Body of pancreas (tissue), 4 donors: ENCODE measurements around the gene ASRGL1. TPM values are rescaled to one million over a fixed set of nuclear protein-coding genes. Genes with fewer than 3 reads are reported as not detected.

Experiments
- ATAC-seq: fragments of 150-250 bp; one replicate; pipeline ENCODE4 v1.9.1; 2016
- DNase-seq, 4 donors: peaks; one replicate each; pipeline ENCODE4 v3.0.0-alpha.2; 2019
- H3K27ac ChIP-seq, 4 donors: fragments of 200-600 bp; sonication (generic); 1 replicate in 3 of 4; 2 replicates in 1 of 4; pipeline versions ENCODE4 v1.5.1 to v1.6.1; 2016 to 2019; ENCODE audit warnings: mild to moderate bottlenecking in 1 of 4, mixed read lengths in 1 of 4, moderate library complexity in 1 of 4
- H3K27me3 ChIP-seq, 2 donors: fragments of 200-600 bp; sonication (generic); one replicate each; pipeline ENCODE4 v1.6.0; 2016; ENCODE audit warnings: mild to moderate bottlenecking in 1 of 2
- H3K36me3 ChIP-seq, 2 donors: fragments of 200-600 bp; sonication (generic); replicated peaks in 1 of 2; 2 replicates each; pipeline ENCODE4 v1.5.1; 2016; ENCODE audit warnings: low read depth in 2 of 2; ENCODE audit not compliant: insufficient read depth in 1 of 2
- H3K4me1 ChIP-seq: fragments of 200-600 bp; sonication (generic); one replicate; pipeline ENCODE4 v1.6.0; 2016
- H3K4me3 ChIP-seq, 2 donors: fragments of 200-600 bp; sonication (generic); 1 replicate in 1 of 2; 2 replicates in 1 of 2; pipeline ENCODE4 v1.5.1; 2016 to 2019
- H3K9me3 ChIP-seq, 3 donors: fragments of 200-600 bp; sonication (generic); 1 replicate in 2 of 3; 2 replicates in 1 of 3; pipeline ENCODE4 v1.5.1; 2016
- POLR2A ChIP-seq, 3 donors: fragments of 450-650 bp; IDR thresholded peaks; one replicate each; pipeline ENCODE4 v1.6.1; 2016; ENCODE audit warnings: antibody characterized with exemption in 3 of 3, mild to moderate bottlenecking in 2 of 3
- WGBS, 2 donors: methylation state at CpG; one replicate each; pipeline ENCODE4 v1.1.5; 2017; 5-methylcytosine and 5-hydroxymethylcytosine counted together
- intact Hi-C: fragments of 100-400 bp; cut with DNase I; formaldehyde crosslinking; loops from one replicate; pipeline ENCODE4 v1.15.1; 2023
- total RNA-seq, 2 donors: library from RNA; depleted of rRNA; stranded (reverse); fragments of >200 nt; gene quantifications; one replicate each; pipeline ENCODE4 v1.1.0, GENCODE V29; 2016
- TF ChIP-seq, protein P1 (sequence below), 7 experiments: fragments of 450-650 bp in 4 of 7; fragments of 200-600 bp in 3 of 7; sonication (generic) in 3 of 7; IDR thresholded peaks; one replicate each; pipeline ENCODE4 v1.5.1; 2016 to 2019; ENCODE audit warnings: antibody characterized with exemption in 7 of 7

The ASRGL1 gene
- total RNA-seq, 2 donors from 2014 or later, result 15.3 to 69.5 TPM

DNA sequence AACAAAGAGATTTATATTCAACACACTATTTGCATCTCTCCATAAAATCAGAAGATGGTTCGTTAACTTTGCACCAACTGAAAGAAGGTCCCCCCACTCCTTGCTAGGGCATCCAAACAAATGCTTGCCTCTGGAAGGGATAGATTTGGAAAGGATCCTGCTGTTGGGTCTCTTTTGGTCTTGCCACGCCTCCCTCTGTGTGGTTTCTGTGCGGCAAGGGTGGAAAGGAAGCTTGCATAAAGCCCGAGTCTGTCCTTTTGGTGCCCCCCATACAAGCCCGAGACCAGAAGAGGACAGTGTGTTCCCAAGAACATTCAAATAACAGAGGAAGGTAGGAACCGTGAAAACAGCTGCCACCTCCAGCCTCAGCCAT, 96.6 kb downstream of the ASRGL1 start:
- WGBS, 2 donors, result 55 to 71% methylated on average over 6 of the region's 6 CpGs
- TF ChIP-seq, protein P1, sequence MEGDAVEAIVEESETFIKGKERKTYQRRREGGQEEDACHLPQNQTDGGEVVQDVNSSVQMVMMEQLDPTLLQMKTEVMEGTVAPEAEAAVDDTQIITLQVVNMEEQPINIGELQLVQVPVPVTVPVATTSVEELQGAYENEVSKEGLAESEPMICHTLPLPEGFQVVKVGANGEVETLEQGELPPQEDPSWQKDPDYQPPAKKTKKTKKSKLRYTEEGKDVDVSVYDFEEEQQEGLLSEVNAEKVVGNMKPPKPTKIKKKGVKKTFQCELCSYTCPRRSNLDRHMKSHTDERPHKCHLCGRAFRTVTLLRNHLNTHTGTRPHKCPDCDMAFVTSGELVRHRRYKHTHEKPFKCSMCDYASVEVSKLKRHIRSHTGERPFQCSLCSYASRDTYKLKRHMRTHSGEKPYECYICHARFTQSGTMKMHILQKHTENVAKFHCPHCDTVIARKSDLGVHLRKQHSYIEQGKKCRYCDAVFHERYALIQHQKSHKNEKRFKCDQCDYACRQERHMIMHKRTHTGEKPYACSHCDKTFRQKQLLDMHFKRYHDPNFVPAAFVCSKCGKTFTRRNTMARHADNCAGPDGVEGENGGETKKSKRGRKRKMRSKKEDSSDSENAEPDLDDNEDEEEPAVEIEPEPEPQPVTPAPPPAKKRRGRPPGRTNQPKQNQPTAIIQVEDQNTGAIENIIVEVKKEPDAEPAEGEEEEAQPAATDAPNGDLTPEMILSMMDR (IDR thresholded peaks at IDR 0.05), result no peak
- no peak for TF ChIP-seq POLR2A (IDR thresholded peaks at IDR 0.05)
- H3K4me1 ChIP-seq, result peaks cover 20% of the 10 kb centered on the region
- DNase-seq (peak in 1 of 4 donors; percentile 35), ATAC-seq (no peak)
- intact Hi-C loops, result no loop called here
- H3K4me3 ChIP-seq, result no peak overlapping the region
- no peaks in the 10 kb centered on the region for H3K9me3 ChIP-seq
- no peaks in the 10 kb centered on the region for H3K27me3 ChIP-seq
- no peaks in the 10 kb centered on the region for H3K36me3 ChIP-seq
- H3K27ac ChIP-seq, result peak overlapping the region in 1 of 4 donors; percentile 54

DNA sequence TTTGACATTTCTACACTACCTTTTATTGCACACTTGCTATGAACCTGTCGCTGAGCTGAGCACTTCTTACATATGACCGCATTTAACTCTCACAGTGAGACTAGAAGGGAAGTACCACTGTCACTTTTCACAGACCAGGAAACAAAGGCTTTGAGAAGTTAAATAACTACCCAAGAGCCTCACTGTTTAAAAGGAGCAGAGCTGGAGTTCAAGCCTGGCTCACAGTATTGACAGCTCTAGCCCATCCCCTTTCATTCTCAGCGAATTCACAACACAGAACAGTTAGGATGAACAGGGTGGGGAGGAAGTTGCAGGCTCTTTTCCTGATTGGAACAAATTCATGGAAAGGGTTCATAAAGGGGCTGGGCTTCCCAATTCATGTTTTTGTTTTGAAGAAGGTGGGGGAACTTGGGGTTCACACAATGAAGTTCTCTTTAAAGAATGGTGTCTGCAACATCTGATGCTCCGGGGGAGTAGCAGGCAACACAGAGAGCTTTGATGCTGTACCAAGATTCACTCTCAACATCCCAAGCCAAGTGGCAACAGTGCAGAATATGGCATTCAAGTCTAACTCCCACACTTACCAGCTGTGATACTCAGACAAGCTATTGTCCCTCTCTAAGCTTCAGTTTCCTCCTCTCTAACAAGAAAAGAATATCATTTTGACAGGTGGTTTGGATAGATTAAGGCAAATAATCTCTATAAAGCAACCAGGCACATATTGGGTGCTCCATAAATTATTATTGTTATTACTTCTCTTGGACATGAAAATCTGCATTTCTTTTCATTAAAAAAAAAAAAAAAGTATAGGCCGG, 98.8 kb downstream of the ASRGL1 start:
- intact Hi-C loops, result no loop called here
- TF ChIP-seq, protein P1 (IDR thresholded peaks at IDR 0.05), result no peak
- no peak for TF ChIP-seq POLR2A (IDR thresholded peaks at IDR 0.05)
- DNase-seq, result no peak
- no peaks in the 10 kb centered on the region for H3K27me3 ChIP-seq
- no peaks in the 10 kb centered on the region for H3K36me3 ChIP-seq
- H3K27ac ChIP-seq, result peak overlapping the region in 1 of 4 donors; percentile 23
- H3K9me3 ChIP-seq, result no peaks in the 10 kb centered on the region
- H3K4me3 ChIP-seq, result no peak overlapping the region
- ATAC-seq, result no peak
- peaks cover 20% of the 10 kb centered on the region for H3K4me1 ChIP-seq
- WGBS, 2 donors, result 65 to 77% methylated on average over 5 of the region's 5 CpGs

DNA sequence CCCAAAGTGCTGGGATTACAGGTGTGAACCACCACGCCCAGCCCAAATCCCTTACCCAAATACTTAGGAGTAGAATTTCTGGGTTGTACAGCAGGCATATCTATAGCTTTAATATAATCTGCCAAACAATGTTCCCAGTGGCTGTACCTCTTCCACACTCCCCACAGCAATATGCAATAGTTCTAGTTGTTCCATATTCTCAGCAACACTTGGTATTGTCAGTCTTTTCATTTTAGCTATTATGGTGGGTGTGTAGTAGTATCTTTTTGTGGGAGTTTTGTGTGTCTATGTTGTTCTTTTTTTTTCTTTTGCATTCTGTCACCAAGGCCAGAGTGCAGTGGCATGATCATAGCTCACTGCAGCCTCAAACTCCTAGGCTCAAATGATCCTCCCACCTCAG, 100.4 kb downstream of the ASRGL1 start:
- Histone ChIP-seq H3K27me3 (no peaks in the 10 kb centered on the region), H3K36me3 (no peaks in the 10 kb centered on the region), H3K27ac (no peak overlapping the region), H3K4me3 (no peak overlapping the region), H3K4me1 (peaks cover 13% of the 10 kb centered on the region), H3K9me3 (no peaks in the 10 kb centered on the region)
- intact Hi-C loops, result no loop called here
- TF ChIP-seq, protein P1 (IDR thresholded peaks at IDR 0.05), result no peak
- TF ChIP-seq POLR2A (IDR thresholded peaks at IDR 0.05), result no peak
- no peak for DNase-seq
- WGBS, 2 donors, result 18 to 69% methylated on average over 1 of the region's 1 CpG
- ATAC-seq, result no peak

DNA sequence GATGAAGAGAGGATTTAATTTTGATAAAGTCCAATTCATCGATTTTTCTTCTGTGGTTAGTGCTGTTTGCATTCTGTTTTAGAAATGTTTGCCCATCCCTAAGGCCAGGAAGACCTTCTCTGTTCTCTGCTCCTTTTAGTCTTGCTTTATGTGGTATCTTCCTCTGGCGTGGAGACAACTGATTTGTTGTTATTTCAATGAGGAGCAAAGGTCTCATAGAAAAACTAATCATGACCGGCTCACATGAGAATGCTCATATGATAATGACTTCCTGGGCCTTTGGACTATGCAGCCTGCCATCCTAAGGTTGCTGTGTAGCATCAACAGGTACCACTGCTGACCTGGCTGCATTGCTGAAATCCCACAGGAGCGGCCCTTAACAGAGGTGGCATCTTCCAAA, 101.4 kb downstream of the ASRGL1 start:
- Histone ChIP-seq H3K27ac (no peak overlapping the region), H3K4me1 (peaks cover 2% of the 10 kb centered on the region), H3K36me3 (no peaks in the 10 kb centered on the region), H3K9me3 (no peaks in the 10 kb centered on the region), H3K4me3 (no peak overlapping the region), H3K27me3 (no peaks in the 10 kb centered on the region)
- no peak for DNase-seq
- intact Hi-C loops, result no loop called here
- ATAC-seq, result no peak
- TF ChIP-seq, protein P1 (IDR thresholded peaks at IDR 0.05), result no peak
- TF ChIP-seq POLR2A (IDR thresholded peaks at IDR 0.05), result no peak
- WGBS, 2 donors, result 61 to 73% methylated on average over 4 of the region's 4 CpGs
